Measurements from ENCODE around the gene KMT2C.
A peak's percentile ranks its signal among the peaks of the same experiment; 100 is the strongest.
"Not testable (repeated sequence)": the region's sequence is repeated elsewhere in the genome, so short reads cannot be mapped to it uniquely, and the experiment has no call there.

Gene KMT2C

GRCh38 chr7:152353281-152353680, 82.5 kb downstream of the KMT2C start:
- FAIRE-seq, result not testable (repeated sequence)

- FAIRE-seq, result not testable (repeated sequence)
Measured at GRCh38 chr7:152351747-152352146, 84.1 kb downstream of the KMT2C start.

- no peak for FAIRE-seq
Measured at GRCh38 chr7:152351168-152351567, 84.6 kb downstream of the KMT2C start.

GRCh38 chr7:152347888-152348287, 87.9 kb downstream of the KMT2C start:
- no peak for FAIRE-seq

- no peak for FAIRE-seq
Measured at GRCh38 chr7:152344253-152344652, 91.5 kb downstream of the KMT2C start.

- FAIRE-seq, result no peak
Measured at GRCh38 chr7:152342796-152343195, 93.0 kb downstream of the KMT2C start.

- no peak for FAIRE-seq
Measured at GRCh38 chr7:152341914-152342236, 93.9 kb downstream of the KMT2C start.

GRCh38 chr7:152341039-152341913, 94.5 kb downstream of the KMT2C start:
- FAIRE-seq, result peak; percentile 95

GRCh38 chr7:152340161-152340560, 95.6 kb downstream of the KMT2C start:
- FAIRE-seq, result no peak

- no peak for FAIRE-seq
Measured at GRCh38 chr7:152338561-152338960, 97.2 kb downstream of the KMT2C start.

- FAIRE-seq, result peak; percentile 36
Measured at GRCh38 chr7:152336754-152337368, 98.9 kb downstream of the KMT2C start.

- FAIRE-seq, result no peak
Measured at GRCh38 chr7:152335900-152336571, 99.8 kb downstream of the KMT2C start.

GRCh38 chr7:152333134-152333533, 102.7 kb downstream of the KMT2C start:
- FAIRE-seq, result no peak

GRCh38 chr7:152330827-152331226, 105.0 kb downstream of the KMT2C start:
- FAIRE-seq, result no peak

GRCh38 chr7:152329469-152329868, 106.3 kb downstream of the KMT2C start:
- no peak for FAIRE-seq

- FAIRE-seq, result no peak
Measured at GRCh38 chr7:152328234-152328633, 107.6 kb downstream of the KMT2C start.

- FAIRE-seq, result no peak
Measured at GRCh38 chr7:152315845-152316244, 120.0 kb downstream of the KMT2C start.

GRCh38 chr7:152313831-152314604, 121.8 kb downstream of the KMT2C start:
- FAIRE-seq, result peak; percentile 75

GRCh38 chr7:152313217-152313616, 122.6 kb downstream of the KMT2C start:
- FAIRE-seq, result no peak

- peak; percentile 65 for FAIRE-seq
Measured at GRCh38 chr7:152312316-152312715, 123.5 kb downstream of the KMT2C start.

- FAIRE-seq, result no peak
Measured at GRCh38 chr7:152307902-152308301, 127.9 kb downstream of the KMT2C start.

GRCh38 chr7:152299542-152300143, 136.2 kb downstream of the KMT2C start:
- not testable (repeated sequence) for FAIRE-seq

- no peak for FAIRE-seq
Measured at GRCh38 chr7:152292897-152293296, 142.9 kb downstream of the KMT2C start.
